ENCODE measurements around the gene PTPRG.

The PTPRG gene

DNA sequence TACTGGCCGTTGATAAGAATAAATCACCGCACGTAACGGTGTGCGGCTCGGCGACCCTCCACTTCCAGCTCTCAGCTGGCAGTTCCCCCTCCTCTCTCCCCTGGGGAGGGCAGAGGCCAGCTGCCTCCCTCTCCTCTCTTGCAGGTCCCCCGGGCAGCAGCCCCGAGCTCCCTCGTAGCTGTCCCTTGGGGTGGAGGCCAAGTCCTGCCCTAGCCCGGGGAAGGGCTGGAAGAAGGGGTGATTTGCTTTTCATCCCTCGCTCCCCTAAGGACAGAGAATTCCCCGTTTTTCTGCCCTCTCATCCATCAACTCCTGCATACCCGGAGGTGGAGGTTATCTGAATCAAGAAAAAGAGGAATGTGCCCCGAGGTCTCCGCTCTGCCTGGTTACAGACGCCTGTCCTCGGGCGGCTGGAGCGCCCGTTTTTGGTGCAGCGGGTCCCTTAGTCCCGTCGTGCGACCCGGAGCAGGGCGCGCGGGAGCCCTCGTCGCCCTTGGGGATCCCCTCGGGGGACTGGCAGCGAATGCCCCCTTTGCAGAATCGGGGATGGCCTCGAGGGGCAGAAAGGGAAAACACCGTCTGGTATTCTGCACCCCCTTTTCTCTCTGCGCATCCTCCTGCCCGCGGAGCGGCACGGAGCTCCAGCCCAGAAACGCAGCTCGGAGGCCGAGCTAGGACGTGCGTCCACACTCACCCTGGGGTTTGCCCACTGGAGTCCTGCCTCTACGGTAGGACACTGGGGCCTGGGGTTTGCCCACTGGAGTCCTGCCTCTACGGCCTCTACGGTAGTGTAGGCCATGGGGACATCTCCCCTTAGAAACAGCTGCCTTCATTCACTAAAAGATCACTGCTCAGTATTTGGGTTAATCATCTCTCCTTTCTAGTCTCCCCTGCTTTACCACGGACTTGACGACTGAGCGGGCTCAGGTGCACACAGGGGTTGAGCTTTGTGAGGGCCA, 2.2 kb downstream of the PTPRG start:
- no peak for DNase-seq

DNA sequence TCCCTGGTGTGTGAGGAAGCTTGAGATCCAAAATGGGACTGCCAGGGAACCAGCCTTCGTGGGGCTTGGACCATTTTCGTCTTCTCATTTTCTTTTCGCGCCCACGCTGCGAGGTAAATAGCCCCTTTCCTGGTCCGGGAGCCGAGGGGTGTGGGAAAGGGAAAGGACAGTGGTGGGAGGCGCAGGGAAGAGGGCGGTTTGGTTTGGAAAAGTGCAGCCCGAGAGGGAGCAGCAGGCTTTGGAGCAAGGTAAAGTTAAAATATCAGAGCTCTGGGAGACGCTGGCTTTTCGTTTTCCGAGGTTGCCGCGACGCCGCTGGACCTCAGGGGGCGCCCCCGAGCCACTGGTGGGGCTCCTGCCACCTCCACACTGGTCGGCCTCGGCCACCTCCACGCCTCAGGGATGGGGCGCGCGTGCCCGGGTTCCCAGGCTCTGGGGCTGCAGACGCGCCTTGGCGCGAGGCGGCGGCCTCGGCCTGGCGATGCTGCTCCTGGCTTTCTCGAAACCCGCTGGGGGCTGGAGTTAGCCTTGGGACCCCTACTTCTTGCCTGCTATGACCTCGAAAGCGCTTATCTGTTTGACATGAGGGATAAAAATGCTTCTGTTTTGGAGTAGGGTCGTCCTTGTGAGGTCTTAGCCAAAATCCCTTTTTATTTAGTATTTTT, 3.2 kb downstream of the PTPRG start:
- no peak for DNase-seq

DNA sequence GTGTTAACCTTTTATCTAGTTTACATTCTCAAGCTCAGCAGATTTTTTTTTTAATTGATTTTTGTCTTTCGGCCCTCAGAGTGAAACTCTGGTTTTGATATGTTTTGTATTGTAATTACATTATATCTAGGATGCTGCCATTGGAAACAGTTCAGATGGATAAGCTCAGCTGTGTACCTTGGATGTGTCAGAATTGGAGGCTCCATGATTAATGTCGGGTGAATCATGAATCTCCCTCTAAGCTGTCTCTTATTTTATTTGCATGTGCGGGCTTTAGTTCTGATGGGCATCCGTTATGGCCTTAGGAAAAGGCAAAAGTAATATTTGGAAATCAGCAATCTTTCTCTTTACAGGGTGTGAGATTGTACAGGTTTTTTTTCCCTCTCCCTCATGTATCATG, 4.2 kb downstream of the PTPRG start:
- no peak for DNase-seq

DNA sequence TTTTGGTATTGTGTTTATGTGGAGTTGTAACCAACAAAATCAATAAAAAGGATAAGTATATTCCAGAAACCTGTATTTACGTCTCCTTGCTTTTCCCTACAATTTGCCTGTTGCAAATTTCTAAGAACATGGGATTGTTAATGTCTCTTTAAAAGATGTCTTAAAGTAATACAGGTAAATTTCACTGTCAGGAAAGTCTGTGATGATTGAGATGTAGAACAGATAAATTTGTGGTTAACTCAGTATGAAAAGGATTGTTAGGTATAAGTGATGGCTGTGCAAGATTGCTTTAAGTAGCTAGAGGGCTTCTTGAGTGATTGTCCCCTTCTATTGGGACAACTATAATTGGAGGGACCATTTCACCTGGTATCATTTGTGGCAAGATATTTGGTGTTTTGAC, 6.8 kb downstream of the PTPRG start:
- DNase-seq = no peak

DNA sequence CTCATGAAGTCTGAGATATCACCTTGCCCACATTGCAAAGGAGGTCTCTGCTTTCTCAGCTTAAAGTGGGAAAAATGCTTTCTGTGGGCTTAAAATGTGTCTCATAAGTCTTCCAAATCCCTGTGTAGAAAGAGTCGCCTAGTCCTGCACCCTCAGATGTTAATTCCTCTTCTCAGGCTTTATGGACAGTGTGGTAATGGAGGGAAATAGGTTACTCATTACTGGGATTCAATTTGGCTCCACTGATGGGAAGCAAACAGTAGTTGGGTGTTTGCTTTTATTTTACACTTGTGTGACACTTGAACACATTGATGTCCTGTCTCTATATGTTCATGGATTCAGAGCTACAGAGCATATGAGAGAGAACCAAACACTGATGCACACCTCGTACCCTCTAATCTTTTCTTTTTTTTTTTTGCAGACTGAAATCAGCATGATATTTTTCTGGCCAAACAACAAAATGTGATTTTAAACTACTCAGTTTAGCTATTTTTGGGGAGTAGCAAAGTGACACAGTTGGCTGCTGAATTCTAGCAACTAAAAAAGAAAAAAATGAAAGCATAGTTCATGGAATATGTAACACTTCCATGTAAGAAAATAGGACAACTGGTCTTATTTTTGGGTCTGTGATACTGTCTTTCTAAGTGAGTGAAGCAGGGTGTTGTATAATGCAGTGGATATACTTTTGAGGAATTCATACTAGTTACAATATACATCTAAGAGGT, 8.6 kb downstream of the PTPRG start:
- no peak for DNase-seq

DNA sequence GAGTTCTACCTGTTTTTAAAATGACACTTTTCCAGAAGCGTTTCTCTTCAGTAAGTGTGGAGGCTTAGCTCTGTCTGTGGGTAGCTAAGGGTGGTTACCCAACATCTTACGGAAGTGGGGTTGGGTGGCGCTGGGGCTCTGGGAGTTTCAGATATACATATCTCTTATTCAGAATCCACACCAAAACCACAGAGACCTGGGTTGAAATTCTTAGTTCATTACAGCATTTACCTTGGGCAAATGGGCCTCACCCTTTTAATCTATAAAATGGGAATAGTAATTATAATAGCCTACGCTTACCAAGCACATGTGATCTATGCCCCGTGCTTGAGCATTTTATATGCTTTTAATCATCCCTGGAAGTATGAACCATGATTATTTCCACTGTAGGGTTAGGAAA, 9.4 kb downstream of the PTPRG start:
- DNase-seq = no peak

DNA sequence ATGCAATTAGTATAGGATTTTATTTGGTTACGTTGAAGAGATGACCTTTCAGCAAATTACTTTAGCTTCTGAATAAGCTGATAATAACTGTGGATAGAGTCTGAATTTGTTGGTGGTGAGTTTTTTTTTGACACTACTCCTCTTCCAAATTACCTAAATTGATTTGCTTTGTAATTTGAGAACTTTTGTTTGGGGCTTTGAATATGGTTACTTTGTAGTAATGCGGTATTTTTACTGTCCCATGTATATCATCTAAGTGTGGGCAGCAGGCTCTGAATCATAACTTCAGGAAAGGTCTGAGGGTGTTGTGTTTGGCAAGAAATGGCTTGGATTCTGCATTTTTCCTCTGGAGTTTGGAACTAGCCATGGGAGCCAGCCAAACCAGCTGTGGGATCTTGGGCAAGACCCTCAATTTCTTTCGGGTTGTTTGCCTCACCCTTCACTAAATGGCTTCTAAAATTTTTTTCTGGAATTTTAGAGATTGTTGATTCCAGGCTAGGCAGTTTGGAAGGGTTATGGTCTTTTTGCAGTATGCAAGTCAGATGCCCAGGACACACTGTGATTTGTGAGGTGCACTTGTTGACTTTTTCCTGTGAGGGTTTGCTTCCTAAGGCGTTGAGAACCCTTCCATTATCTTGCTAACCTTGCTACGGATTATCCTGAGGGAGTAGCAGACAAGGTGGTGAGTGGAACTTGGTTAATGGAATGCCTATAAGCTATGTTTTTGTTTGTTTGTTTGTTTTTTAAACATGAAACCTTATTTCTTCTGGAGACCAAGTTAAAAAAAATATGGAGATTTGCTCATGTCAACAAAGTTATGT, 10.4 kb downstream of the PTPRG start:
- no peak for DNase-seq

DNA sequence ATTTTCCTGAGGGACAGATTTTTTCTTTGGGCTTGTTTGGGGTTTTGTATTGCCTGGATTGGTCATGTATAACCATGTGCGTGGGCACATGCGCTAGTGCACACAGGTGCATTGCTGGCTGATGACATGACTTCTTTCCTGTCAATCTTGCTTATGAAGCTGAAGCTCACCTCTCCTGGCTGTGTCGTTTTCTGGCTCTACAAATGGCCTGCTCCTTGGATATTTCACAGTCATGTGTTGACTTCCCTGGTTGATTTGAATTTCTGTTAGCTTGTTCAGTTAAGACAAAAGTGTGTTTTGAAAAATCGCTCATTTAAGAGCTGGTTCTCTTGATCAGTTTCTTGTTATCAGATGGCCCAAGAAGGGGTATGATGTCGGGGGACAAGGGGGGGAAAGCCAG, 11.5 kb downstream of the PTPRG start:
- DNase-seq = no peak

DNA sequence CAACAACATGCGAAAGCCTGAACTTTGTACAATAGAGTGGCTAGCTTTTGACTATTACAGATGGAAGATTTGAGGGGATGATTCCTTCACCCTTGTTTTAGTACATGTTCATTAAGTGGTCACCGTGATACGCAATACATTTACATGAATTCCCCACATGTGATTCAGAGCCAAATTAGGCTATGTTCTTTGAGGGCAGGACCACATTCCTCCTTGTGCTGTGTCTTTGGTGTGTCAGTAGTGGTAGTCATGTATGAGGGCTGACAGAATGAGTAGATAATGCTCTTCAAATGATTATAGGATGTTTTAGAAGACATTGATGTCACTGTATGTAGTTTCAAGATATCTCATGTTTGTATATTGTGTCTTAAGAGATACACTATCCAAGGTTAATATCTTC, 12.1 kb downstream of the PTPRG start:
- DNase-seq = no peak

DNA sequence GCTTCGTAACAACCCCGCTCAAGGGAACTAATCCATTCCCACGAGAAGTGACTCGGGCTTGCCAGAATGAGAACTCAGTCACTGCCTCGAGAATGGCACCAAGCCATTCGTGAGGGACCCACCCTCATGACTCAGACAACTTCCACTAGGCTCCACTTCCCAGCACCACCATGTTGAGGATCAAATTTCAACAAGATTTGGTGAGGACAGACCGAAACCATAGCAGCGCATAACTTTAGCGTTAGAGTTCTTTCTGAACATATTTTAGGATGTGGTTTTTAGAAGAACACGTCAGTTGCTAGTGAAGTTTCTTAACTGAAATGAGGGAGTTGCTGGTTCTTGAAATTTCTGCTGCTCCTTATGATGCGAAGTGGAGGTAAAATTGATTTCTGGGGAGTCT, 13.5 kb downstream of the PTPRG start:
- DNase-seq = no peak

DNA sequence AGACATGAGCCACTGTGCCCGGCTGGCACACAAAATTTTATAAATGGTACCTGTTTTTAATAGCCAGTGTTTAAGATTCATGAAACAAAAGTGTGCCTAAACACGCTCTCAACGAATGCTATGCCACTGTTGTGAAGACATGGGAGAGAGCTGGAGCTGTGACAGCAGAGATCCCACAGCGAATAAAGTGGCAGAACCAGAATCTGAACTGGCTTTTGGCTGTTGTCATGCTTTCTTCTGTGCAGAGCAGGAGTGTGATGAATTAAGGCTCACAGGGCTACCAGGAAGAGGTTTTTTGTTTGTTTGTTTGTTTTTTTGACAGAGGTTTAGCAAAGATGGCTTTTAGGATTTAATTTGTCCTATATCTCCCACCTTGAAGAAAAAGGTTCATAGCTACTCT, 14.5 kb downstream of the PTPRG start:
- no peak for DNase-seq

DNA sequence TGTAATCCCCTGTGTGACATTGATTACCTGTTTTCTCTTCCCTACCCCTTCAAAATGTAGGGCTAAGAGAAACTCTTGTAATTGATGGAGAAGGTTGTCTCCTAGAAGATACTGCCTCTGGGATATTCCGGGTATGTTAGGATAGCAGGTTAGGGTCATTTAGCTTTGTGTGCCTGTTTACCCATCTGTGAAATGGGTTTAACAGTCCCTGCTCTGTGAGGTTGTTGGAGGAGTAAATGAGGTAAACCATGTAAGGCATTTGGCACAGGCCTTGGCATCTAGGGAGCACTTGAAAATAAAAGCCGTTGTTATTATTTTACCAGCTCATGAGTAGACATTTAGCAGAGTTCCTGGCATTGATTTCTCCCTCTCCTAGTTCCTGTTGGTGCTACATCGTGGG, 16.4 kb downstream of the PTPRG start:
- no peak for DNase-seq

DNA sequence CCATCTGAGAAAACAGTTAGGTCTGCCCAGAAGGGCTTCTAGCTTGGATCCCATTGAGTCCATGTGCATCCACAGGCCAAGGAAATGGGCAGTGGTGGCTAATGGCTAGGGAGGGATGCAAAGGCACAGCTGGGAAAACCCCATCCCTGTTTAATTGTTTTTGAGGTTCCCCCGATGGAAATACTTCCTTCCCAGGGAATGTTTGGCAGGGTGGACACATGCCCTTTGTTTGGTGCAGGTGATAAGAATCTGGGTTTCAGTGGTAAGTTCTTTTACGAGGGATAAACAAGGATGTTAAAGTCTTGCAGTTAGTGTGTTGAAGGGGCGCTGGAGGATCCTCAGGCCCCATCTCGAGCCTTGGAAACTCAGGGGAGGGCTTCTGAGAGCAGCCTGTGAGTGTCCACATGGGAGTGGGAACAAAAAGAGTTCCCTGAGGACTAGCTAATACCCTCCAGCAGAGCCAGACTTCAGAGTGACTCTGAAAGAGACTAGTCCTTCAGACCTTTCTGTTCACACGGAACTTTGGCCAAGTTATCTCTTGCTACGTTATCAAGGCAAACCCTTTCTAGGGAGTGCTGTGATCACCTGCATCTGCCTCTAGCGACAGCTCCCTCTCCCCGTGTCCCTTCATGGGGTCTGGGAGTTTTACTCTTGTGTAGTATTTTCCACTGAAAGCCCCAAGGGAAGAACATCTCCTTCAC, 17.4 kb downstream of the PTPRG start:
- no peak for DNase-seq

DNA sequence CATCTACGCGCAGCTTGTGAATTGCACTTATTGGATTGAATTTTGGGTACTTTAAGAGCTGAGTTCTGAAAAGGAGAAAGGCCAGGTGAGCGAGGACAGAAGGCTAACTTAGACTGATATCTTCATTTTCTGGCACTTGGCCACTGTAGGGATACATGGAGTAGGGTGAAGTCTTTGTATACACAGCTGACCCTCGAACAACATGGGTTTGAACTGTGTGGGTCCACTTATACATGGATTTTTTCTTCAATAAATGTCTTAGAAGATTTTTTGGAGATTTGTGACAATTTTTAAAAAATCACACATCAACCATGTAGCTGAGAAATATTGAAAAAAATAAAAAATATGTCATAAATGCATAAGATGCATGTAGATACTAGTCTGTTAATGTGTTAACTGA, 18.3 kb downstream of the PTPRG start:
- DNase-seq = no peak

DNA sequence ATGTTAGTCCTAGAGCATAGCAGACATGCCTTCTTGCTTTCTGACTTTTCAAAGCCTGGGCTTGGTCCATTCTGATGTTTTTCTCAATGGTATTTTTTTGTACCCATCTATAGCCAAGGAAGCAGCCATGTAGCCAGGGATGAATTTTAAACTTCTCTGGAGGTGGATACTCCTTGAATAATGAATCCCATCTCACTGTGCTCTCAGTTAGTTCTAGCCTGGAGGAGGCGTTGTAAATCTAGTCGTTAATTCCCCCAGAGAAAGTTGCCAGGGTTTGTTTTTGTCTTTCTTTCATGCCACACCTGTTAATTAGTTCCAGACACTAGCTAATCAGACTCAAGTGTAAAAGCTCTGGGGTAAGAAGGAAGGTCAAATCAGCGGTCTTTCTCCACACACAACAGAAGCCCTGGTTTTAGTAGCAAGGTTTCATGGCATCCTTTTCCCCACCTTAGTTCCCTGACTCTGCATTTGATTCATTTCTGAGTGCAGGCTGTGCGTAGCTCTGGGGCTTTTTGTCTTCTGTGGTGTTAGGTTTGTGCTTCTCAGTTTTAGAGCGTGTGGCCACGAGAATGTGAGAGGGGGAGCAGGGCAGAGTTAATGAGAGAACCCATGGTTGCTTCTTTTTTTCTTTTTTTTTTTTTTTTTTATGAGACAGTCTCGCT, 19.7 kb downstream of the PTPRG start:
- DNase-seq = no peak

DNA sequence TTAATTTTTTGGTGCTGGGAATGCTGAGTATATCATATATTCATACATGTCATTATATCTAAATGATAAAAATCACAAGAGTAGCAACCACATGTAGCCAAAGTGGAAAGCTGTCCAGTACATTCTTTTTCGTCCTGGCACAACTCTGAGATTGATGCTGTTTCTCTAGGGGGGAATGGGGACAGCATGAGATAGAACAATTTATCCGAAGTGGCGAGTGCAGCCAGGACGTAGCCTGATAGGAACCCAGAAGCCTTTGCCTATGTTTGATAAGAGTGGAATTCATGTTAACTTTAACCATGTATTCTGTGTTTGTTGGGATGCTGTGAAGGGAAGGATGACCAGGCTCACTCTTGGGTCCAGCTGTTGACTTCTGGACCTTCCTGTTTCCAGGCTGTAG, 20.9 kb downstream of the PTPRG start:
- no peak for DNase-seq

DNA sequence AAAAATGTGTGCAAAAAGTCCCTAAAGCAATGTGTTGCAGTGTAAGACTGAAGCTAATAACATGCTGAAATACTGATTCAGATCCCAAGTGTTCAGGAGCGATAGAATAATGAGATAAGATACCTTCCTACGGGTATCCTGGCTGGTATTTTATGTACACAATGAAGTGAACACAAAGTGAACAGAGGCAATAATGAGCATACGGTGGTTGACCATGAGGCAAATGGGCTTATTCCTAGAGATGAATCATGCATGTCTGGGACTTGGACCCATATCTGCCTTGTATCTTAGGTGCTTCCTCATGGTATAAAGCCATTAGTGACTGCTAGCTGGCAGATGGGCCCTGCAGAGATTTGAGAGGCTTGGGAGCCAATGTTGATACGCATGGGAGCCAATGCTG, 21.5 kb downstream of the PTPRG start:
- no peak for DNase-seq

DNA sequence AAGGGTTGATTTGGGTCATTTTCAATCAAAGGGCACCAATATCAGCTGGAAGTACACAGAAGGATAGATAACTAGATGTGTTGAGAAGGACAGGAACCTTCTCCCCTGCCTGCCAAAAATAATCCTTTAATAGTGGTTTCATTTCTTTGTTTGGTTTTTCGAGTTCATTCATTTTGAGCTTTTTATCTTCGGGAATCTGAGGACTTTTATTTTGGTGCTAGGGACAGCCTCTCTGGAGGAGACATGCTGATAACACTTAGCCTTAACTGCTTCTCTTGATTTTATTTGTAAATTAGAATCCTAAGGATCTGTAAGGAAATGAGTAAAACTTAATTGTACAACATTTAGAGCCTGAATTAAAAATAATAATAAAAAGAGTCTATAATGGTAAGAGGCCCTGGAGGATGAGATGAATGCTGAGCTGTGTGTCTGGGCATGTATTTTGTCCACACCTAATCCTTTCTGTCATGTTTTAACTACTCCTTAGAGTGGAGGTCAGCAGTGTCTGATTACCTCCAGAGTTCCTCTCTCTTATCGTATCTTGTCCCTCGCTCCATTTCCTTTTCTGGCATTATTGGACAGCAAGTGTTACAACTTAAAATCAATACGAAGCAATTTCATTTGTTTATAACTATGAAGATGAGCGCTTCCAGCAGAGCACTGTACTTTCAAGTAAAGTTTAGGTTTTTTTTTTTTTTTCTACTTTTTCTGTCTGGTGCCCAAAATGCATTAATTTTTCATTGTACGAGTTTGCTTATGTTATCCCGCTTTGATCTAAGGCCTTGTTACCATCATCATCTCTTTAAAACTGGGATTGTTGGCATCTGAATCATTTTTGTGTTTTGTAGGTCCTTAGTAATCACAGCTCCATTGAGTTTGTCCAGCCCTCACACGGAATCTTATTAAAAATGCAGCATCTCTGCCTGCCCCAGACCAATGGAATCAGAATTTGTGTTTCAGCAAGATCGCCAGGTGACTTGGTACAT, 22.8 kb downstream of the PTPRG start:
- no peak for DNase-seq

DNA sequence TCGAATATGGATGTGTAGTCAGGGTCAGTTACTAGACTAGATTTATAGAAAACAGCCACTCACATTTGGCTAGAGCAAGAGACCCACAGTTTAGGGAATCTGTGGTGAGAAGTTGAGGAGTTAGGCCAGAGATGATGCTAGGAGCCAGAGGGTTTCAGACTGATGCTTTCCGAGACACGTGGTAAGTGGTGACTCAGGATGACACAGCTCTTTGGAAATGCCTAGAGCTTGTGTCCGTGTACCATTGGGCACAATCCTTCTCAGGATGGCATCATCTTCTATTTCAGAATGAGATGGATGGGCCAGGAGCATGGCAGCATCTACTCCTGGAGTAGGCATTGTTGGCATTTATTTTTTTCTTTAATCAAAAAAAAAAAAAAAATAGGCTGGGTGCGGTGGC, 28.5 kb downstream of the PTPRG start:
- DNase-seq = no peak

DNA sequence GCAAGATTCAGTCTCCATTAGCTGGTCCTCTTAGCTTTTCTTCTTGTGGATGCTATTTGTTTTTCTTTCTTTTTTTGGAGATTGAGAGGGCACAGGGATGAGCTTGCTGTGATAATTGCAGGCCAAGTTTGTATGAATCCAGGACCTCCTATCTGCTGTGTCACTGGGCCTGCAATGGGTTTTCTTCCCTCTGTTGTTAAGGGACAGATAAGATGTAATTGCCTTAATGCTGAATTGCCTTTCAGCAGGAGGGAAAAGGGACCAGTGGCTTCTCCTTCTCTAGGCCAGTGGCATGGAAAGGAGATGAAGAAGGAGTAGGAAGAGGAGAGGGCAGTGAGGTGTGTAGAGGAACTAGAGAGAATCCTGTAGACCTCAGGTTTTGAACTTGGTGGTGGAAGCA, 29.9 kb downstream of the PTPRG start:
- no peak for DNase-seq

All from activated naive CD4-positive, alpha-beta T cell treated with Interleukin-2 at 50 U/mL for 16 hours (primary cell).